NOMO-1 treated with DMSO at 0.1 percent for 48 hours (cell line): ENCODE data around the gene RASL10A.

Experiments used
- DNase-seq: peaks from one replicate; lab custom pipeline; 2025; ENCODE audit not compliant: unreplicated experiment; lab: John Stamatoyannopoulos, UW

The RASL10A gene

DNA sequence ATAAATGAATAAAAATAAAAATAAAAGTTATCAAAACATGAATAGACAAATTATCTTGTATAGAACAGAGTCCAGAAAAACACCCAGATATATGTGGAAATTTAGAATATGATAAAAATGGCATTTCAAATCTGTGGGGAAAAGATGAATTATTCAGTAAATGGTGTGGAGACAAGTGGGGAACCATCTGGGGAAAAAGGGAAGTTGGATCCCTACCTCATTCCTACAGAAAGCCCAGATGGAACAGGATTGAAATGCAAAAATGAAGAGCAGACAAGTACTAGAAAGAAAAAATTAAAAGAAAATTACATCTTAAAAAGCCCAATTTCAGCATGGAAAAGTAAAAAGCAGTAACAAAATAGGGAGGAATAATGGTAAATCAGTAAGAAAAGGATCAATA lies 8.1 kb upstream of the RASL10A start:
- no peak for DNase-seq

- no peak for DNase-seq
These were observed 5.0 kb upstream of the RASL10A start for GRCh38 chr22:29320546-29320945.

DNA sequence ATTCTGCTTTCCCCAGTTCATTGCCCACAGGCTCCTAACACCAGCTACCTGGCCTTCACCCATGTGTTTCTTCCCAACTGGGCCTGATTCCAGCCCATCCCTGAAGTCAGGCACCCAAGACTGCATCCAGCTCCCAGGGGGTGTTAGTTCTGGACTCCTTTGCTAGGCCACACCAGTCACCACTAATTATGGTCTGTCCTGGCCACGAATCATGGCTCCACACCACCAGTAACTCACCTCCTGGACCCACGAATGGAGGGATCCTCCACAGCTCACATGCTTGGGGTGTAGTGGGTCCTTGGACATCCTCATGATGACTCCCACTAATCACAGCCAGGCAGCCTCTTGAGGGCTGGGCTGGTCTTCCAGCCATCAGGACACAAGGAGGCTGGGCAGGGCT lies 3.6 kb upstream of the RASL10A start:
- DNase-seq: no peak

DNA sequence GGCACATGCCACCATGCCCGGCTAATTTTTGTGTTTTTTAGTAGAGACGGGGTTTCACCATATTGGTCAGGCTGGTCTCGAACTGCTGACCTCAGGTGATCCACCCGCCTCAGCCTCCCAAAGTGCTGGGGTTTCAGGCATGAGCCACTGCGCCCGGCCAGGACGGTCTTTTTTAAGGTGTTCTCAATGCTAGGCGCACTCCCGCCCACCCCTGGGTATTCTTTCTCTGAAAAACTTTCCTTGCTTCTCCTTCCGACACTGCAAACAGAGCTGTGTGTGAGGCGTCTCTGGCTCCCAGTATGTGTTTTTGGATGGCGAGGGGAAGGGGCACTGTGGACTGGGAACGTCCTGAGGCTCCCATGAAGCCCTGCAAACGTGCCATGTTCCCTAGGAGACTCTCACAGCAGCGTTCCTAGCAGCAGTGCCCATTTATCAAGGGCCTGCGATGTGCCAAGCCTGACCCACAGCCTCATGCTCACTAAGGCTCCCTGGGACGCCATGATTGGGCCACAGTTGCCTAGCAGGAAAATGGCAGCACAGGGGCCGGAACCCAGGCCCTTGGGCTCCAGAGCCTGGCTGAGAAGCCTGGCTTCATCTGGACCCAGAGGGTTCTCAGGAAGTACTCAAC lies 2.4 kb upstream of the RASL10A start:
- no peak for DNase-seq

- no peak for DNase-seq
These were observed 788 bp upstream of the RASL10A start for GRCh38 chr22:29316141-29316828.

DNA sequence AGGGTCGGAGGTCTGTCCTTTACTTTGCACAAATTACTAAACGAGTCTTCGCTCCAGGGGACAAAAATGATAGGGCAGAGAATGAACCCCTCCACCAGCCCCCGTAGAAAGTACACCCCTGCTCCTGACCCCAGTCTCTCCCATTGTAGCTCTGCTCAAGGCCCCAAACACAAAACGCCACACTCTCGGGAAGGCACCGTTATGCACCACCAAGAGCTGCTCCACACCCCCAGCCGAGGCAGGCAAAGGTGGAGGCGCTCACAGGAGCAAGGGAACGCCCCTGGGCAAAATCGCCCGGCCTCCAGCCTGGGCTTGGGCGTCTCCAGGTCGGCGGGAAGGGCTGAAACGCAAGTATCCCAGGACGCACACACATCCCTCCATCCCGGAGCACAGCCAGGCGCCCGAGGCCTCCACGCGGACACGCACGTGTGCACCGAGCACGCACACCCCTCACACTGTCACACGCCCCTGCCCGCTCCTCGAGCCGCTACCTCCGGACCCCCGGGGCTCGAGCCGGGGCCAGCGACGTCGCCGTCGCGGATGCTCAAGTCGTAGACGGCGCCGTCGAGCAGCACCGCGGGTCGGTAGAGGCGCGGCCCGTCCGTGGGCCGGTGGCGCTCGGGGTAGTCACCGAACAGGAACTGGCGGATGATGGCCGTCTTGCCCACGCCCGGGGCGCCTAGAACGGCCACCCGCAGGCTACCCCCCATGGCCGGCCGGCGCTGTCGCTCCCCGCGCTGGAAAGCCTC lies 786 bp downstream of the RASL10A start:
- no peak for DNase-seq

DNA sequence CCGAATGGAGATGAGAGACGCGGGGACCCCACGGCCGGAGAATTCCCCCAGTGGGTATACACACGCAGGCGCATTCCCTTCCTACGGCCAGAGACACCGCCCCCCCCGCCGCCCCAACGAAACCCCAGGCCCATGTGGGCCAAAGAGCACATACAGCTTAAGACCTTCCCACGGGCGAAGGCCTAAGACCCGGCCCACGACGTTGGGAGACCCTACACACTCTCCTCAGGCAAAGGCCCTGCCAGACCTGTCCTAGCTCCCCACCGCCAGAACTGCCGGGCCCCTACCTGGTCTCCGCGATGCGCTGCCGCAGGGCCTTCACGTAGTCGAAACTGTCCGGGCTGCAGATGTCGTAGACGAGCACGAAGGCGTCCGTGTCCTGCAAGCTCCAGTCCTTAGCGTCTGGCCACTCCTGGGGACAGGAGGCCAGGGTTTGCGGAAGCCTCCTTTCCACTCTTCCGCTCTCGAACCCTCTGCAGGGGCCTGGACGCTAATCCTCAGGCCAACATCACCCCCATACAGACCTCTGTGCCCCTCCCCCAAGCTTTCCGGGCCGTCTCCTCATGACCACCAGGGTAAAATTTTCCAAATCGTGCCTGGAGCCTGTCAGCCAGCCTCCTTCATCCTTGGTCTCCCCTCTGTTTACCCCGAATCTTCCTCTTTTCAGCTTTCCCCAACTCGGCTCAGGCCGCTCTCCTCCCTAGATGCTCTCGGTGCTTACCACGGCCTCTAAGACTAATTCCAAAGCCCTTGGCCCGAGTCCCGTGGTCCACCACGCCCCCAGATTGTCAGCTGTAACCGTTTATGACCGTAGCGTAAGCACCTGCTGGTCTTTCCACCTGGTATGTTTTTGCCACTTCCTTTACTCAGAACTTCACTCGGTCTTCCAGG lies 1.7 kb downstream of the RASL10A start:
- no peak for DNase-seq

DNA sequence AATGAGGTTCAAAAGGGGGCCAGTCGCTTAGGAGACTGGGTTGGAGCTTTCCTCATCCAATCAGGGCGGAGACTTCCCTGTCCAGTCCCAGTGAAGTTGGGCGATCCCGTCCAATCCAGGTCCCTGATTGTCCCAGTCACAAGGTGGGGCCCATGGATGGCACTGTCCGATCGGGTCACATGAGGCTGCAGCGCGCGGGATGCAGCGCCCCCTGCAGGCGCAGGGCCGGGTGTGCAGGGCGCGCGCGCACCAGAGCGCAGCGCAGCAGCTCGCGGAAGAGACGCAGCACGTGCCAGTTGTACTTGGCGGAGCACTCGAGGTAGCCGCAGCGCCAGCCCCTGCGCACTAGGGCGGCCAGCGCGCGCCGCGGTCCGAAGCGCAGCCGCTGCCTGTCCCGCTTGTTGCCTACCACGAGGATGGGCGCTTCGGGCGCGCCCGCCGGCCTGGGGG lies 2.3 kb downstream of the RASL10A start:
- DNase-seq: no peak

DNA sequence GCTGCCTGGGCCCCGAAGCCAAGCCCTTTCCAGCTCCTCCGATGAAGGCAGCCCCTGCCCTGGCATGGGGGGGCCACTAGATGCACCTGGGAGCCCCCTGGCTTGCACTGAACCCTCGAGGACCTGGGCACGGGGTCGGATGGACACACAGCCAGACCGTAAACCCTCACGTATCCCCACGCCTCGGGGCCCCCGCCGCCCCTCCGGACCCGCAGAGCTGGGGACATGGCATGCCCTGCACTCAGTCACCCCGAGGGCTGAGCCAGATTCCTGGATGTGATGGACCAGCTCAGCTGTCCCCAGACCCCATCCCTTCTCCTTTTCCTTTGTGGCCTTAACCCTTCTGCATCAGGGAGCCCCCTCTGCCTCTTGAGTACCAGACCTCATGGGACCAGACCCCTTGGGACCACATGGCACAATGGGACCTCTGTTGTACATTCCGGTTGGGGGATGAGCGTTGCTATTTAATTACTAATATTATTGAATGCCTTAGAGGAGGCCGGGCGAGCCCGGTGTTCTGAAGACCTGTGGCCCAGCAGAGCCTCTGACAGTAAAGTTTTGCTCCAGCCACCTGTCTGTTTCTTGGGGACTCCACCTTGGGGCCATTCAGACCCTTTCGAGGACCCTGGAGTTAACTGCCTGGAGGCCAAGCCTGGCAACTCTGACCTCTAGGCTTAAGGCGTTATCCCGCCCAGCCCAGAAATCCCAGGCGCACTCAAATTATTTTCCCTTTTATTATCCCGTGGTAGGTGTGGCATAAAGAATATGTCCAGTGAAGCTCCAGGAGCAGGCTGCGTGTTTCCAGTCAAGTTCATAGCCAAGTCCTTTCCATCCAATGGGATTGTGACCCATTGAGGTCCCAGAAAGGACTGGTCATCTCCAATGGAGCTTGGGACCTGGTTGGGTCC lies 3.0 kb downstream of the RASL10A start:
- DNase-seq: no peak

GRCh38 chr22:29311464-29312217 lies 3.9 kb downstream of the RASL10A start:
- no peak for DNase-seq

- peak; percentile 69 for DNase-seq
These were observed 4.6 kb downstream of the RASL10A start for GRCh38 chr22:29310863-29311339.

DNA sequence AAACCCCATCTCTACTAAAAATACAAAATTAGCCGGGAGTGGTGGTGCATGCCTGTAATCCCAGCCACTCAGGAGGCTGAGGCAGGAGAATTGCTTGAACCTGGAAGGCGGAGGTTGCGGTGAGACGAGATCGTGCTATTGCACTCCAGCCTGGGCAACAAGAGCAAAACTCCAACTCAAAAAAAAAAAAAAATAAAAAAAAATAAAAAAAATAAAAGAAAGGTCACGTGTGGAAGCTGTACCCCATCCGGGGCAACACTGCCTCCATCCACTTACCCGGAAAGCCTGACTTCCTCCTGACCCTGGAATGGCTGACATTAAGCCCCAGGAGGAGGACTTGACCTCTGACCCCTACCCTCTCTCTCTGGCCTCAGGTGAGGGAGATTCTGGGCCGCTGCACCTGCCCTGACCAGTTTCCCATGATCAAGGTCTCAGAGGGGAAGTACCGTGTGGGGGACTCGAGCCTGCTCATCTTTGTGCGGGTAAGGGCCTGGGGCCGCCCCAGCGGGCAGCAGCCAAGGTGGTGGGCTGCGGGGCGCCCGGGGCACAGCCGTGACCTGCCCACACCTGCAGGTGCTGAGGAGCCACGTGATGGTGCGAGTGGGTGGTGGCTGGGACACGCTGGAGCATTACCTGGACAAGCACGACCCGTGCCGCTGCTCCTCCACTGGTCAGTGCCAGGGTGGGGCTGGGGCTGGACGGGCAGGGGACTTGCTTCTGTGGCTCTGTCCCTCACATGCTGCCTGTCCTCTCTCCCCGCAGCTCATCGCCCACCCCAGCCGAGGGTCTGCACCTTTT lies 5.2 kb downstream of the RASL10A start:
- DNase-seq: no peak

GRCh38 chr22:29309332-29310064 lies 6.0 kb downstream of the RASL10A start:
- DNase-seq: no peak

DNA sequence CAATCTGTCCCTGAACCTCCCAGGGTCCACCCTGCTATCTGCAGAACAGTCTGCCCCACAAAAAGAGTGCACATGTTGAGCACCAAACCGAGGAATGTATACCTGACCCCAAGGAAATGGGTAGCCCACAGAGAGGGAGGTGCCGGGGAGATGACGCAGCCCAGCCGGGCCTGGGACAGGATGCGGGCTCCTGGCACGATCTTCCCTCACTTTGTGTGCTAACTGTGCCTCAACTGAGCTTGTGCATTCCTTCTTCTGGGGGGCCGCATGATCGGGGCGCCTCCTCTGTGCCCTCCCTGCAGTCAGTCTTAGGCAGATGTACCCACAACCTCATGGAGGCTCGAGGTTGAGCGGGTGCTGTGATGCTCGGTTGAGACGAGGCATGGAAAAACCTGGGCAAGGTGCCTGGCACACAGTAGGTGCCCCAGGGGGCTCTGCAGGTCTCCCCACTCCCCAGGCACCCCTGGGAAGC lies 6.7 kb downstream of the RASL10A start:
- DNase-seq: no peak

- no peak for DNase-seq
These were observed 7.2 kb downstream of the RASL10A start for GRCh38 chr22:29308148-29308790.

- no peak for DNase-seq
These were observed 7.8 kb downstream of the RASL10A start for GRCh38 chr22:29307596-29308147.
